CD4-positive, alpha-beta memory T cell (primary cell): ENCODE results near the gene MAGEA8. TPM values are rescaled to one million over a fixed set of nuclear protein-coding genes. Genes with fewer than 3 reads are reported as not detected.
"Not testable (repeated sequence)": the region's sequence is repeated elsewhere in the genome, so short reads cannot be mapped to it uniquely, and the experiment has no call there.

ENCODE experiments used
- CTCF ChIA-PET: fragments of 350-600 bp; sonication (Branson Sonifier 250); formaldehyde crosslinking; loops from one replicate; lab custom pipeline; 2021; ENCODE audit warnings: inconsistent platforms; ENCODE audit not compliant: partially characterized antibody; lab: Charles Lee
- POLR2A ChIA-PET: fragments of 350-600 bp; sonication (Branson Sonifier 250); formaldehyde crosslinking; loops from one replicate; lab custom pipeline; 2021; ENCODE audit not compliant: partially characterized antibody; lab: Charles Lee
- DNase-seq, 5 donors: peaks; one replicate each; pipeline versions ENCODE4 v3.0.0 to v3.0.0-alpha.2; 2020 to 2022; ENCODE audit warnings: mixed read lengths in 1 of 5
- H3K27ac ChIP-seq: one replicate; pipeline ENCODE4 v1.7.0; 2013; ENCODE audit warnings: low read depth, low read length
- H3K27me3 ChIP-seq: 2 replicates; pipeline ENCODE4 v1.7.0; 2013; ENCODE audit warnings: mild to moderate bottlenecking, low read length, moderate library complexity; ENCODE audit not compliant: insufficient read depth
- H3K36me3 ChIP-seq: 2 replicates; pipeline ENCODE4 v1.7.0; 2013; ENCODE audit warnings: mild to moderate bottlenecking, low read length, moderate library complexity; ENCODE audit not compliant: insufficient read depth
- H3K4me1 ChIP-seq: 2 replicates; pipeline ENCODE4 v1.7.0; 2013; ENCODE audit warnings: mild to moderate bottlenecking, low read length, moderate library complexity; ENCODE audit not compliant: insufficient read depth
- H3K4me3 ChIP-seq, 2 donors: one replicate each; pipeline ENCODE4 v1.7.0; 2013; ENCODE audit warnings: low read length in 2 of 2, mild to moderate bottlenecking in 1 of 2
- H3K9me3 ChIP-seq, 2 donors: one replicate each; pipeline ENCODE4 v1.7.0; 2013; ENCODE audit warnings: low read length in 2 of 2, control low read depth in 1 of 2; ENCODE audit not compliant: control insufficient read depth in 1 of 2
- H3K27ac Mint-ChIP-seq, 7 donors: one replicate each; pipeline ENCODE4 v1.8.0; 2020 to 2021; ENCODE audit warnings: mixed read lengths in 7 of 7, mild to moderate bottlenecking in 6 of 7, inconsistent platforms in 3 of 7, moderate library complexity in 3 of 7
- H3K27me3 Mint-ChIP-seq, 2 donors: one replicate each; pipeline ENCODE4 v1.8.0; 2020 to 2021; ENCODE audit warnings: mixed read lengths in 2 of 2
- H3K36me3 Mint-ChIP-seq, 2 donors: one replicate each; pipeline ENCODE4 v1.8.0; 2020 to 2021; ENCODE audit warnings: mixed read lengths in 2 of 2, inconsistent platforms in 1 of 2, mild to moderate bottlenecking in 1 of 2
- H3K4me1 Mint-ChIP-seq, 4 donors: one replicate each; pipeline ENCODE4 v1.8.0; 2020 to 2021; ENCODE audit warnings: mixed read lengths in 4 of 4, mild to moderate bottlenecking in 1 of 4
- H3K4me3 Mint-ChIP-seq, 8 donors: one replicate each; pipeline ENCODE4 v1.8.0; 2020 to 2021; ENCODE audit warnings: mixed read lengths in 8 of 8, mild to moderate bottlenecking in 7 of 8, moderate library complexity in 6 of 8, inconsistent platforms in 3 of 8
- H3K9me3 Mint-ChIP-seq, 8 donors: one replicate each; pipeline ENCODE4 v1.8.0; 2020 to 2021; ENCODE audit warnings: mixed read lengths in 8 of 8, mild to moderate bottlenecking in 5 of 8, inconsistent platforms in 3 of 8, moderate library complexity in 1 of 8
- intact Hi-C: fragments of 100-400 bp; cut with micrococcal nuclease; formaldehyde crosslinking; loops from one replicate; pipeline ENCODE4 v1.15.1; 2023
- polyA plus RNA-seq, 2 donors: library from polyadenylated mRNA; unstranded; fragments of 300-500 nt; fragmentation: Illumina TruSeq; gene quantifications; one replicate each; pipeline ENCODE4 v1.2.3, GENCODE V29; 2021
- total RNA-seq, 2 experiments: library from RNA; stranded (reverse); gene quantifications; one replicate each; pipeline ENCODE4 v1.2.3, GENCODE V29; 2021

MAGEA8 gene
- total and polyA plus RNA-seq, 4 experiments from 2014 or later = not detected

- Mint-ChIP-seq H3K9me3 (peaks cover 0 to 9% (median 0%) of the 10 kb centered on the region in 8 donors), H3K27ac (peak overlapping the region in 3 of 7 donors; percentile 11 to 74 (median 48)), H3K27me3 (no peaks in the 10 kb centered on the region), H3K4me3 (no peak overlapping the region), H3K4me1 (peaks cover 0 to 5% (median 0%) of the 10 kb centered on the region in 4 donors), H3K36me3 (no peaks in the 10 kb centered on the region)
- intact Hi-C loops = no loop called here
- Histone ChIP-seq H3K27me3 (no peaks in the 10 kb centered on the region), H3K4me1 (no peaks in the 10 kb centered on the region), H3K4me3 (no peak overlapping the region), H3K27ac (no peak overlapping the region), H3K36me3 (no peaks in the 10 kb centered on the region), H3K9me3 (no peaks in the 10 kb centered on the region)
- ChIA-PET CTCF (no interaction called here), POLR2A (no interaction called here)
- peak in 2 of 5 donors; percentile 32 to 55 for DNase-seq
These were observed 35.9 kb downstream of the MAGEA8 start for GRCh38 chrX:149916745-149917392.

GRCh38 chrX:149923836-149924235, 42.9 kb downstream of the MAGEA8 start:
- intact Hi-C loops, H3K4me1 Mint-ChIP-seq, H3K4me3 Mint-ChIP-seq, CTCF ChIA-PET, H3K4me1 ChIP-seq, H3K36me3 Mint-ChIP-seq, POLR2A ChIA-PET, H3K27ac ChIP-seq, DNase-seq, H3K36me3 ChIP-seq, H3K27ac Mint-ChIP-seq, H3K9me3 Mint-ChIP-seq, H3K27me3 ChIP-seq, H3K4me3 ChIP-seq, H3K27me3 Mint-ChIP-seq, H3K9me3 ChIP-seq: not testable (repeated sequence)

GRCh38 chrX:149924434-149924833, 43.5 kb downstream of the MAGEA8 start:
- H3K36me3 ChIP-seq, POLR2A ChIA-PET, H3K27ac Mint-ChIP-seq, DNase-seq, H3K4me1 ChIP-seq, H3K9me3 Mint-ChIP-seq, CTCF ChIA-PET, H3K9me3 ChIP-seq, H3K4me1 Mint-ChIP-seq, H3K27me3 ChIP-seq, H3K4me3 ChIP-seq, H3K36me3 Mint-ChIP-seq, H3K4me3 Mint-ChIP-seq, intact Hi-C loops, H3K27me3 Mint-ChIP-seq, H3K27ac ChIP-seq: not testable (repeated sequence)

- H3K9me3 Mint-ChIP-seq, DNase-seq, H3K4me3 ChIP-seq, H3K27ac ChIP-seq, intact Hi-C loops, H3K27me3 ChIP-seq, H3K9me3 ChIP-seq, CTCF ChIA-PET, H3K27me3 Mint-ChIP-seq, H3K4me3 Mint-ChIP-seq, H3K4me1 ChIP-seq, POLR2A ChIA-PET, H3K4me1 Mint-ChIP-seq, H3K36me3 Mint-ChIP-seq, H3K36me3 ChIP-seq, H3K27ac Mint-ChIP-seq: not testable (repeated sequence)
These were observed 46.4 kb downstream of the MAGEA8 start for GRCh38 chrX:149927245-149927963.

GRCh38 chrX:149927964-149928258, 46.9 kb downstream of the MAGEA8 start:
- H3K27me3 ChIP-seq, DNase-seq, H3K9me3 Mint-ChIP-seq, H3K9me3 ChIP-seq, CTCF ChIA-PET, H3K4me3 ChIP-seq, H3K36me3 Mint-ChIP-seq, intact Hi-C loops, H3K4me1 Mint-ChIP-seq, H3K4me3 Mint-ChIP-seq, H3K4me1 ChIP-seq, H3K27ac Mint-ChIP-seq, H3K27ac ChIP-seq, H3K36me3 ChIP-seq, POLR2A ChIA-PET, H3K27me3 Mint-ChIP-seq: not testable (repeated sequence)

GRCh38 chrX:149928635-149929034, 47.7 kb downstream of the MAGEA8 start:
- peak overlapping the region in 1 of 7 donors; percentile 25 for H3K27ac Mint-ChIP-seq
- H3K4me1 Mint-ChIP-seq, H3K9me3 ChIP-seq, H3K4me3 Mint-ChIP-seq, H3K4me1 ChIP-seq, H3K27me3 Mint-ChIP-seq, POLR2A ChIA-PET, CTCF ChIA-PET, H3K27me3 ChIP-seq, H3K4me3 ChIP-seq, H3K36me3 Mint-ChIP-seq, H3K36me3 ChIP-seq, H3K9me3 Mint-ChIP-seq, intact Hi-C loops, H3K27ac ChIP-seq: not testable (repeated sequence)
- peak in 1 of 5 donors; percentile 44 for DNase-seq

GRCh38 chrX:149929400-149929799, 48.4 kb downstream of the MAGEA8 start, which contains the start of gene HSFX4:
HSFX4 (plus strand) TSS chrX:149929573; CDS start chrX:149929645, 72 bp downstream.
- H3K4me1 ChIP-seq, intact Hi-C loops, H3K36me3 Mint-ChIP-seq, H3K27me3 ChIP-seq, DNase-seq, CTCF ChIA-PET, POLR2A ChIA-PET, H3K4me3 ChIP-seq, H3K27ac ChIP-seq, H3K36me3 ChIP-seq, H3K4me3 Mint-ChIP-seq, H3K4me1 Mint-ChIP-seq, H3K9me3 ChIP-seq, H3K9me3 Mint-ChIP-seq, H3K27me3 Mint-ChIP-seq: not testable (repeated sequence)
- peak within 1 kb of the TSS in 1 of 7 donors; percentile 25 for H3K27ac Mint-ChIP-seq
